CD4-positive, alpha-beta memory T cell (primary cell): Measurements from ENCODE around the gene PRMT6. TPM values are rescaled to one million over a fixed set of nuclear protein-coding genes. Genes with fewer than 3 reads are reported as not detected.

Experiments
- polyA plus RNA-seq, 2 donors: library from polyadenylated mRNA; unstranded; fragments of 300-500 nt; fragmentation: Illumina TruSeq; gene quantifications; one replicate each; pipeline ENCODE4 v1.2.3, GENCODE V29; 2021
- total RNA-seq, 2 experiments: library from RNA; stranded (reverse); gene quantifications; one replicate each; pipeline ENCODE4 v1.2.3, GENCODE V29; 2021

PRMT6 gene
- total and polyA plus RNA-seq, 4 experiments from 2014 or later = 14.1 to 20.9 (median 18.6) TPM

Other genes starting within 250 kb of the PRMT6 start
- gene NTNG1, start 84.4 kb downstream of the PRMT6 start, total RNA-seq = not detected
- gene NTNG1, start 84.4 kb downstream of the PRMT6 start, polyA plus RNA-seq = not detected